K562 (cell line): ENCODE measurements around the gene CYP2R1. TPM values are rescaled to one million over a fixed set of nuclear protein-coding genes. Genes with fewer than 3 reads are reported as not detected.

Experiments used
- AFF4 ChIP-seq: sonication (generic); formaldehyde crosslinking; IDR thresholded peaks from 2 replicates; pipeline ENCODE4 v1.8.0; 2023; ENCODE audit warnings: mild to moderate bottlenecking, missing genetic modification reagents
- CBX3 ChIP-seq, 2 experiments: IDR thresholded peaks; 1 replicate in 1 of 2; 2 replicates in 1 of 2; pipeline ENCODE4 v1.6.1; 2012; ENCODE audit warnings: inconsistent platforms in 2 of 2, low read length in 2 of 2, borderline replicate concordance in 1 of 2, control low read depth in 1 of 2
- CHD4 ChIP-seq: fragments of 200-600 bp; sonication (generic); IDR thresholded peaks from 3 replicates; pipeline ENCODE4 v1.6.1; 2012; ENCODE audit warnings: low read depth, mild to moderate bottlenecking, mixed read lengths, low read length, inconsistent platforms; ENCODE audit not compliant: insufficient read depth, insufficient replicate concordance, poor library complexity, severe bottlenecking
- E2F8 ChIP-seq: fragments of 450-650 bp; IDR thresholded peaks from 2 replicates; pipeline ENCODE4 v1.7.1; 2018; ENCODE audit warnings: mild to moderate bottlenecking, low read depth; ENCODE audit not compliant: partially characterized antibody
- EHMT2 ChIP-seq: fragments of 450-650 bp; IDR thresholded peaks from 2 replicates; pipeline ENCODE4 v1.6.1; 2018; ENCODE audit warnings: antibody characterized with exemption
- EZH2 ChIP-seq: IDR thresholded peaks from 2 replicates; pipeline ENCODE4 v1.6.1; 2012; ENCODE audit warnings: low read depth, mild to moderate bottlenecking, inconsistent platforms, low read length, borderline replicate concordance
- KAT7 ChIP-seq: sonication (generic); formaldehyde crosslinking; IDR thresholded peaks from 2 replicates; pipeline ENCODE4 v1.8.0; 2022; ENCODE audit warnings: missing genetic modification reagents, mild to moderate bottlenecking, borderline replicate concordance
- NR2C2 ChIP-seq, 2 experiments: fragments of 200-800 bp in 1 of 2; sonication (Bioruptor generic) in 1 of 2; sonication (generic) in 1 of 2; formaldehyde crosslinking in 1 of 2; IDR thresholded peaks; 2 replicates each; pipeline versions ENCODE4 v1.6.1 to v1.8.0; 2016 to 2022; ENCODE audit warnings: mild to moderate bottlenecking in 1 of 2, missing compliant biosample characterization in 1 of 2, missing genetic modification characterization in 1 of 2, missing genetic modification reagents in 1 of 2
- PML ChIP-seq: IDR thresholded peaks from 2 replicates; pipeline ENCODE4 v1.6.1; 2012; ENCODE audit warnings: low read length, inconsistent platforms
- PRMT5 ChIP-seq: sonication (generic); formaldehyde crosslinking; IDR thresholded peaks from 2 replicates; pipeline ENCODE4 v1.5.0; 2020; ENCODE audit warnings: missing genetic modification reagents
- SLC30A9 ChIP-seq: fragments of 250-450 bp; sonication (Bioruptor Pico); IDR thresholded peaks from 2 replicates; pipeline ENCODE4 v1.8.0; 2022; ENCODE audit warnings: mild to moderate bottlenecking, moderate library complexity
- SREBF2 ChIP-seq: sonication (generic); formaldehyde crosslinking; IDR thresholded peaks from 2 replicates; pipeline ENCODE4 v1.4.0; 2020; ENCODE audit warnings: mild to moderate bottlenecking, missing genetic modification reagents
- TEAD4 ChIP-seq, 2 experiments: sonication (generic) in 1 of 2; formaldehyde crosslinking in 1 of 2; IDR thresholded peaks; 2 replicates each; pipeline versions ENCODE4 v1.6.1 to v1.8.0; 2012 to 2022; ENCODE audit warnings: borderline replicate concordance in 1 of 2, inconsistent platforms in 1 of 2, low read length in 1 of 2, mild to moderate bottlenecking in 1 of 2, missing genetic modification reagents in 1 of 2
- ZBTB17 ChIP-seq: fragments of 450-650 bp; formaldehyde crosslinking; IDR thresholded peaks from 2 replicates; pipeline ENCODE4 v1.4.0; 2020; ENCODE audit warnings: mild to moderate bottlenecking
- ZNF174 ChIP-seq: fragments of 250-450 bp; sonication (Bioruptor Pico); IDR thresholded peaks from 2 replicates; pipeline ENCODE4 v1.4.0; 2020; ENCODE audit warnings: mild to moderate bottlenecking
- ZNF785 ChIP-seq: fragments of 250-450 bp; sonication (Bioruptor Pico); IDR thresholded peaks from 2 replicates; pipeline ENCODE4 v1.4.0; 2020; ENCODE audit warnings: mild to moderate bottlenecking
- polyA plus RNA-seq, 8 experiments: library from polyadenylated mRNA; depleted of rRNA in 4 of 8; stranded (reverse) in 5 of 8; unstranded in 3 of 8; fragments of >200 nt; fragmentation: Nextera tagmentation in 2 of 8; fragmentation: Illumina TruSeq in 1 of 8; extraction: Ambion mirVana in 2 of 8; extraction: Trizol in 1 of 8; gene quantifications; 2 replicates each; pipeline versions ENCODE4 v1.2.1 to v1.2.3, GENCODE V29; 2011 to 2014; ENCODE audit warnings: inconsistent platforms in 1 of 8, missing spikeins in 1 of 8
- total RNA-seq, 7 experiments: library from RNA; depleted of rRNA in 6 of 7; stranded (reverse); fragments of >200 nt in 6 of 7; fragmentation: Illumina TruSeq in 2 of 7; extraction: Trizol in 2 of 7; gene quantifications; 2 replicates each; pipeline versions ENCODE4 v1.2.1 to v1.2.3, GENCODE V29; 2011 to 2021; ENCODE audit warnings: low replicate concordance in 1 of 7
- TF ChIP-seq, protein P1 (sequence below): fragments of 250-450 bp; sonication (Bioruptor Pico); IDR thresholded peaks from 2 replicates; pipeline ENCODE4 v1.8.0; 2021; ENCODE audit warnings: moderate library complexity, mild to moderate bottlenecking, inconsistent platforms
- TF ChIP-seq, protein P2 (sequence below), 2 experiments: fragments of 450-650 bp; IDR thresholded peaks; 2 replicates each; pipeline ENCODE4 v1.6.1; 2016

Gene CYP2R1
- total and polyA plus RNA-seq, 9 of the 15 experiments (the other 6 are each of a cell fraction or from before 2014, with no cell fraction given): 19.4 to 40.5 (median 29.4) TPM

DNA sequence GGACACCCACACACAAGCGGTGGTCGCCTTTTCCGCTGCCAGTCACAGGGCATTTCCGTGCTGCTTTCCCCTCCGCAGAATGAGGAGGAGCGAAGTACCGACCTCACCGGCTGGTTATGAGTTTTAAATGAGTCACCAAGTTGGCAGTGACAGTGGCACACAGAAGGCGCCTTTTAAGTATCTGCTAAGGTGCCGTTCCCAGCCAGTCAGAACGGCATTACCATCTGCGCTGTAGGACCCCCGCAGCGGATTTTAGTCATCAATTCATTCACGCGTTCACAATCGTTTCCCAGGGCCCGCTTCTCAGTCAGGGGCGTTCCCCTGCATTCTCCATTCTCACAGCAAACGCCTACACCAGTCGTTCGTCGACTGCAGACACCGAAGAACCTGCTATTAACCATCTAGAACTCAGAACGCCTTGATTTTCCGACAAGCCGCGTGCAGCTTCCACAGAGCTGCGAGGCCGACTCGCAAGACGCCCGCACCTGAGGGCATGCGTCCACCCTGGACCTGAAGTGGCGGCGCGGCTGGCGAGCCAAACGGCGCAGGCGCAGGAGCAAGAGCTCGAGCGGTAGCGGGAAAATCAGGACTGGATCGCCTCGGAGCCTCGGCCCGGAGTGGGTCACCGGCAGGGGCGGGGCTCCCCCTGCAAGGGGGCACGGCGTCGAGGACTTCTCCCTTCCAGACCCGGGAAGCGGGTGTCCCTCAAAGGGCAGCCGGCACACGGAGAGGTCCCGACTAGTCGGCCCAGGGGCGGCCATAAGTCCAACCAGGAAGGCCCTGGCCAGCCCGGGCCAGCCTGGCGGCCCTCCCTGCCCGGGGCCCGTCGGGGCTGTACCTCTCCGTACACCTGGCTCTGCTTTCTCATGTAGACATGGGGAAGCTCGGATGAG, 642 bp downstream of the CYP2R1 start (continued):
- TF ChIP-seq NR2C2 (CRISPR knock-in tag; IDR thresholded peaks at IDR 0.05) (no peak; the same call in 1 of the 2 replicates), NR2C2 (tag; IDR thresholded peaks at IDR 0.05) (peak; percentile 70), PRMT5 (CRISPR knock-in tag) (no peak), E2F8 (no peak), SREBF2 (CRISPR knock-in tag) (no peak), KAT7 (CRISPR knock-in tag) (0 out of 2 replicates have a peak, but pooled peaks have one; percentile 73), SLC30A9 (CRISPR knock-in tag) (no peak), PML (peak; percentile 66), CHD4 (no peak), AFF4 (CRISPR knock-in tag) (peak; percentile 54), ZNF785 (CRISPR knock-in tag) (no peak), EHMT2 (no peak), EZH2 (no peak), ZBTB17 (peak; percentile 60; the same call in 1 of the 2 replicates), CBX3 (IDR thresholded peaks at IDR 0.05; ENCODE audit: borderline replicate concordance in 1 of 2, low read length in 2 of 2) (peak in 1 of 2 experiments; percentile 85; a peak in 1 of 3 replicates), TEAD4 (IDR thresholded peaks at IDR 0.05; ENCODE audit: low read length) (0 out of 2 replicates have a peak, but pooled peaks have one; percentile 51), TEAD4 (CRISPR knock-in tag; IDR thresholded peaks at IDR 0.05; ENCODE audit: borderline replicate concordance) (no peak; the same call in 1 of the 2 replicates), ZNF174 (CRISPR knock-in tag) (no peak)
- TF ChIP-seq, protein P1, sequence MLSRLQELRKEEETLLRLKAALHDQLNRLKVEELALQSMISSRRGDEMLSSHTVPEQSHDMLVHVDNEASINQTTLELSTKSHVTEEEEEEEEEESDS (CRISPR knock-in tag): no peak
- TF ChIP-seq, protein P2, sequence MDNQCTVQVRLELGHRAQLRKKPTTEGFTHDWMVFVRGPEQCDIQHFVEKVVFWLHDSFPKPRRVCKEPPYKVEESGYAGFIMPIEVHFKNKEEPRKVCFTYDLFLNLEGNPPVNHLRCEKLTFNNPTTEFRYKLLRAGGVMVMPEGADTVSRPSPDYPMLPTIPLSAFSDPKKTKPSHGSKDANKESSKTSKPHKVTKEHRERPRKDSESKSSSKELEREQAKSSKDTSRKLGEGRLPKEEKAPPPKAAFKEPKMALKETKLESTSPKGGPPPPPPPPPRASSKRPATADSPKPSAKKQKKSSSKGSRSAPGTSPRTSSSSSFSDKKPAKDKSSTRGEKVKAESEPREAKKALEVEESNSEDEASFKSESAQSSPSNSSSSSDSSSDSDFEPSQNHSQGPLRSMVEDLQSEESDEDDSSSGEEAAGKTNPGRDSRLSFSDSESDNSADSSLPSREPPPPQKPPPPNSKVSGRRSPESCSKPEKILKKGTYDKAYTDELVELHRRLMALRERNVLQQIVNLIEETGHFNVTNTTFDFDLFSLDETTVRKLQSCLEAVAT (IDR thresholded peaks at IDR 0.05): no peak
